K562 (cell line): ENCODE data around the gene LRRC8C. TPM values are rescaled to one million over a fixed set of nuclear protein-coding genes. Genes with fewer than 3 reads are reported as not detected.

Source experiments
- CREB1 ChIP-seq, 2 experiments: sonication (generic) in 1 of 2; formaldehyde crosslinking in 1 of 2; IDR thresholded peaks; 2 replicates each; pipeline versions ENCODE4 v1.6.1 to v1.8.0; 2012 to 2022; ENCODE audit warnings: inconsistent platforms in 1 of 2, mild to moderate bottlenecking in 1 of 2, missing genetic modification reagents in 1 of 2, moderate library complexity in 1 of 2
- FOXA3 ChIP-seq, 2 experiments: fragments of 450-650 bp in 1 of 2; sonication (generic) in 1 of 2; formaldehyde crosslinking; IDR thresholded peaks in 1 of 2; conservative IDR thresholded peaks in 1 of 2; 2 replicates each; pipeline versions ENCODE4 v1.4.0 to v1.8.0; 2020 to 2022; ENCODE audit warnings: mild to moderate bottlenecking in 2 of 2, missing genetic modification reagents in 1 of 2
- IFI16 ChIP-seq: fragments of 250-450 bp; sonication (Bioruptor Pico); IDR thresholded peaks from 2 replicates; pipeline ENCODE4 v2.1.2; 2022; ENCODE audit warnings: mild to moderate bottlenecking, inconsistent platforms
- KDM2B ChIP-seq: fragments of 250-450 bp; sonication (Bioruptor Pico); IDR thresholded peaks from 2 replicates; pipeline ENCODE4 v1.8.0; 2021; ENCODE audit warnings: mild to moderate bottlenecking, moderate library complexity
- PRPF4 ChIP-seq: fragments of 200-400 bp; formaldehyde crosslinking; IDR thresholded peaks from one replicate; pipeline ENCODE4 v1.6.1; 2017; ENCODE audit warnings: low read length, low read depth, mild to moderate bottlenecking; ENCODE audit not compliant: insufficient read depth, poor library complexity, severe bottlenecking
- RB1 ChIP-seq: fragments of 450-650 bp; IDR thresholded peaks from 2 replicates; pipeline ENCODE4 v1.6.1; 2017; ENCODE audit warnings: low read depth, mild to moderate bottlenecking
- STAG1 ChIP-seq: sonication (generic); formaldehyde crosslinking; IDR thresholded peaks from 2 replicates; pipeline ENCODE4 v1.5.0; 2020; ENCODE audit warnings: missing genetic modification reagents, borderline replicate concordance
- TAF15 ChIP-seq: fragments of 200-400 bp; formaldehyde crosslinking; IDR thresholded peaks from 2 replicates; pipeline ENCODE4 v1.6.1; 2017; ENCODE audit warnings: mild to moderate bottlenecking, low read depth, low read length, moderate library complexity
- ZNF282 ChIP-seq: sonication (generic); formaldehyde crosslinking; IDR thresholded peaks from 2 replicates; pipeline ENCODE4 v1.8.1; 2023; ENCODE audit warnings: missing genetic modification reagents
- polyA plus RNA-seq, 8 experiments: library from polyadenylated mRNA; depleted of rRNA in 4 of 8; stranded (reverse) in 5 of 8; unstranded in 3 of 8; fragments of >200 nt; fragmentation: Nextera tagmentation in 2 of 8; fragmentation: Illumina TruSeq in 1 of 8; extraction: Ambion mirVana in 2 of 8; extraction: Trizol in 1 of 8; gene quantifications; 2 replicates each; pipeline versions ENCODE4 v1.2.1 to v1.2.3, GENCODE V29; 2011 to 2014; ENCODE audit warnings: inconsistent platforms in 1 of 8, missing spikeins in 1 of 8
- total RNA-seq, 7 experiments: library from RNA; depleted of rRNA in 6 of 7; stranded (reverse); fragments of >200 nt in 6 of 7; fragmentation: Illumina TruSeq in 2 of 7; extraction: Trizol in 2 of 7; gene quantifications; 2 replicates each; pipeline versions ENCODE4 v1.2.1 to v1.2.3, GENCODE V29; 2011 to 2021; ENCODE audit warnings: low replicate concordance in 1 of 7
- TF ChIP-seq, protein P1 (sequence below): sonication (generic); formaldehyde crosslinking; IDR thresholded peaks from 2 replicates; pipeline ENCODE4 v1.8.0; 2023; ENCODE audit warnings: missing genetic modification reagents, mild to moderate bottlenecking, borderline replicate concordance
- TF ChIP-seq, protein P2 (sequence below): IDR thresholded peaks from 2 replicates; pipeline ENCODE4 v1.6.1; 2011; ENCODE audit not compliant: insufficient read length; ENCODE audit errors: extremely low read depth
- TF ChIP-seq, protein P3 (sequence below): fragments of 200-800 bp; sonication (Bioruptor generic); IDR thresholded peaks from 2 replicates; pipeline ENCODE4 v1.6.1; 2017; ENCODE audit warnings: missing genetic modification characterization, missing compliant biosample characterization
- TF ChIP-seq, protein P4 (sequence below), 3 experiments: fragments of 200-800 bp in 1 of 3; fragments of 250-450 bp in 1 of 3; fragments of 450-650 bp in 1 of 3; sonication (Bioruptor Pico) in 1 of 3; sonication (Bioruptor generic) in 1 of 3; formaldehyde crosslinking in 1 of 3; IDR thresholded peaks; 2 replicates each; pipeline versions ENCODE4 v1.6.1 to v1.8.0; 2016 to 2022; ENCODE audit warnings: mild to moderate bottlenecking in 2 of 3, missing genetic modification characterization in 2 of 3, missing compliant biosample characterization in 1 of 3, moderate library complexity in 1 of 3
- TF ChIP-seq, protein P5 (sequence below): sonication (generic); formaldehyde crosslinking; IDR thresholded peaks from 2 replicates; pipeline ENCODE4 v1.8.0; 2022; ENCODE audit warnings: mild to moderate bottlenecking, missing genetic modification reagents

LRRC8C gene
- total and polyA plus RNA-seq, 9 of the 15 experiments (the other 6 are each of a cell fraction or from before 2014, with no cell fraction given), result 1.00 to 12.5 (median 4.5) TPM

DNA sequence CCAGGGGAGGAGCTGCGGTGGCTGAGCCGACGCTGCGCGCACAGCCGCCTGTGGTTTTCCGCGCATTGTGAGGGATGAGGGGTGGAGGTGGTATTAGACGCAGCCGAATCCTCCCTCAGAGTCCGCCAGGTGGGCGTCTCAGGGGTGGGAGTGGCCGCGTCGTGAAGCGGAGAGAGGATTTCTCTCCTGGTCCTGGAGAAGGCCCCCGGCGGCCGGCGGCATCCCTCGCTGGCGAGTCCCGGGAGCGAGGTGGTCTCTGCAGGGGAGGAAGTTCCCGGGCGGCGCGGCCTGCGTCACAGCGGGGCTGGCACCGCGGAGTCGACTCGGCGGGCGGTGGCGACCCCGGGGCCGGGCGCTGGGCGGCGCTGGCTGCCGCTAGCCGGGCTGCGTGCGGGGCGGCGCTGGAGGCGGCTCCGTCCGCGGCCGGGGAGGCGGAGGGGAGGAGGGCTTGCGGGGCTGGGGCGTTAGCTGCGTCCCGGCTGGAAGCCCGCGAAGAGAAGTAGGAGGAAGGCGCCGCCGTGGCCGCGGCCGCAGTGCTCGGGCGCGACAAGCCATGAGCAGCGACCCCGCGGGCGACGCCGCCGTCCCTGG is at the start of gene LRRC8C (continued):
- TF ChIP-seq, protein P1, sequence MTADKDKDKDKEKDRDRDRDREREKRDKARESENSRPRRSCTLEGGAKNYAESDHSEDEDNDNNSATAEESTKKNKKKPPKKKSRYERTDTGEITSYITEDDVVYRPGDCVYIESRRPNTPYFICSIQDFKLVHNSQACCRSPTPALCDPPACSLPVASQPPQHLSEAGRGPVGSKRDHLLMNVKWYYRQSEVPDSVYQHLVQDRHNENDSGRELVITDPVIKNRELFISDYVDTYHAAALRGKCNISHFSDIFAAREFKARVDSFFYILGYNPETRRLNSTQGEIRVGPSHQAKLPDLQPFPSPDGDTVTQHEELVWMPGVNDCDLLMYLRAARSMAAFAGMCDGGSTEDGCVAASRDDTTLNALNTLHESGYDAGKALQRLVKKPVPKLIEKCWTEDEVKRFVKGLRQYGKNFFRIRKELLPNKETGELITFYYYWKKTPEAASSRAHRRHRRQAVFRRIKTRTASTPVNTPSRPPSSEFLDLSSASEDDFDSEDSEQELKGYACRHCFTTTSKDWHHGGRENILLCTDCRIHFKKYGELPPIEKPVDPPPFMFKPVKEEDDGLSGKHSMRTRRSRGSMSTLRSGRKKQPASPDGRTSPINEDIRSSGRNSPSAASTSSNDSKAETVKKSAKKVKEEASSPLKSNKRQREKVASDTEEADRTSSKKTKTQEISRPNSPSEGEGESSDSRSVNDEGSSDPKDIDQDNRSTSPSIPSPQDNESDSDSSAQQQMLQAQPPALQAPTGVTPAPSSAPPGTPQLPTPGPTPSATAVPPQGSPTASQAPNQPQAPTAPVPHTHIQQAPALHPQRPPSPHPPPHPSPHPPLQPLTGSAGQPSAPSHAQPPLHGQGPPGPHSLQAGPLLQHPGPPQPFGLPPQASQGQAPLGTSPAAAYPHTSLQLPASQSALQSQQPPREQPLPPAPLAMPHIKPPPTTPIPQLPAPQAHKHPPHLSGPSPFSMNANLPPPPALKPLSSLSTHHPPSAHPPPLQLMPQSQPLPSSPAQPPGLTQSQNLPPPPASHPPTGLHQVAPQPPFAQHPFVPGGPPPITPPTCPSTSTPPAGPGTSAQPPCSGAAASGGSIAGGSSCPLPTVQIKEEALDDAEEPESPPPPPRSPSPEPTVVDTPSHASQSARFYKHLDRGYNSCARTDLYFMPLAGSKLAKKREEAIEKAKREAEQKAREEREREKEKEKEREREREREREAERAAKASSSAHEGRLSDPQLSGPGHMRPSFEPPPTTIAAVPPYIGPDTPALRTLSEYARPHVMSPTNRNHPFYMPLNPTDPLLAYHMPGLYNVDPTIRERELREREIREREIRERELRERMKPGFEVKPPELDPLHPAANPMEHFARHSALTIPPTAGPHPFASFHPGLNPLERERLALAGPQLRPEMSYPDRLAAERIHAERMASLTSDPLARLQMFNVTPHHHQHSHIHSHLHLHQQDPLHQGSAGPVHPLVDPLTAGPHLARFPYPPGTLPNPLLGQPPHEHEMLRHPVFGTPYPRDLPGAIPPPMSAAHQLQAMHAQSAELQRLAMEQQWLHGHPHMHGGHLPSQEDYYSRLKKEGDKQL (CRISPR knock-in tag), result no peak
- peak; percentile 63; the same call in 1 of the 2 replicates for TF ChIP-seq CREB1 (IDR thresholded peaks at IDR 0.05)
- no peak for TF ChIP-seq CREB1 (CRISPR knock-in tag; IDR thresholded peaks at IDR 0.05)
- no peak for TF ChIP-seq TAF15
- TF ChIP-seq KDM2B (CRISPR knock-in tag), result no peak
- no peak for TF ChIP-seq FOXA3 (CRISPR knock-in tag; conservative IDR thresholded peaks at IDR 0.05 in 1 of 2, IDR thresholded peaks at IDR 0.05 in 1 of 2)
- TF ChIP-seq, protein P2, sequence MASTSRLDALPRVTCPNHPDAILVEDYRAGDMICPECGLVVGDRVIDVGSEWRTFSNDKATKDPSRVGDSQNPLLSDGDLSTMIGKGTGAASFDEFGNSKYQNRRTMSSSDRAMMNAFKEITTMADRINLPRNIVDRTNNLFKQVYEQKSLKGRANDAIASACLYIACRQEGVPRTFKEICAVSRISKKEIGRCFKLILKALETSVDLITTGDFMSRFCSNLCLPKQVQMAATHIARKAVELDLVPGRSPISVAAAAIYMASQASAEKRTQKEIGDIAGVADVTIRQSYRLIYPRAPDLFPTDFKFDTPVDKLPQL, result no peak
- TF ChIP-seq IFI16 (CRISPR knock-in tag), result no peak
- TF ChIP-seq RB1, result peak; percentile 86
- TF ChIP-seq ZNF282, result no peak
- TF ChIP-seq, protein P3, sequence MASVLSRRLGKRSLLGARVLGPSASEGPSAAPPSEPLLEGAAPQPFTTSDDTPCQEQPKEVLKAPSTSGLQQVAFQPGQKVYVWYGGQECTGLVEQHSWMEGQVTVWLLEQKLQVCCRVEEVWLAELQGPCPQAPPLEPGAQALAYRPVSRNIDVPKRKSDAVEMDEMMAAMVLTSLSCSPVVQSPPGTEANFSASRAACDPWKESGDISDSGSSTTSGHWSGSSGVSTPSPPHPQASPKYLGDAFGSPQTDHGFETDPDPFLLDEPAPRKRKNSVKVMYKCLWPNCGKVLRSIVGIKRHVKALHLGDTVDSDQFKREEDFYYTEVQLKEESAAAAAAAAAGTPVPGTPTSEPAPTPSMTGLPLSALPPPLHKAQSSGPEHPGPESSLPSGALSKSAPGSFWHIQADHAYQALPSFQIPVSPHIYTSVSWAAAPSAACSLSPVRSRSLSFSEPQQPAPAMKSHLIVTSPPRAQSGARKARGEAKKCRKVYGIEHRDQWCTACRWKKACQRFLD (CRISPR knock-in tag), result no peak
- TF ChIP-seq STAG1 (CRISPR knock-in tag), result no peak; the same call in 1 of the 2 replicates
- TF ChIP-seq, protein P4, sequence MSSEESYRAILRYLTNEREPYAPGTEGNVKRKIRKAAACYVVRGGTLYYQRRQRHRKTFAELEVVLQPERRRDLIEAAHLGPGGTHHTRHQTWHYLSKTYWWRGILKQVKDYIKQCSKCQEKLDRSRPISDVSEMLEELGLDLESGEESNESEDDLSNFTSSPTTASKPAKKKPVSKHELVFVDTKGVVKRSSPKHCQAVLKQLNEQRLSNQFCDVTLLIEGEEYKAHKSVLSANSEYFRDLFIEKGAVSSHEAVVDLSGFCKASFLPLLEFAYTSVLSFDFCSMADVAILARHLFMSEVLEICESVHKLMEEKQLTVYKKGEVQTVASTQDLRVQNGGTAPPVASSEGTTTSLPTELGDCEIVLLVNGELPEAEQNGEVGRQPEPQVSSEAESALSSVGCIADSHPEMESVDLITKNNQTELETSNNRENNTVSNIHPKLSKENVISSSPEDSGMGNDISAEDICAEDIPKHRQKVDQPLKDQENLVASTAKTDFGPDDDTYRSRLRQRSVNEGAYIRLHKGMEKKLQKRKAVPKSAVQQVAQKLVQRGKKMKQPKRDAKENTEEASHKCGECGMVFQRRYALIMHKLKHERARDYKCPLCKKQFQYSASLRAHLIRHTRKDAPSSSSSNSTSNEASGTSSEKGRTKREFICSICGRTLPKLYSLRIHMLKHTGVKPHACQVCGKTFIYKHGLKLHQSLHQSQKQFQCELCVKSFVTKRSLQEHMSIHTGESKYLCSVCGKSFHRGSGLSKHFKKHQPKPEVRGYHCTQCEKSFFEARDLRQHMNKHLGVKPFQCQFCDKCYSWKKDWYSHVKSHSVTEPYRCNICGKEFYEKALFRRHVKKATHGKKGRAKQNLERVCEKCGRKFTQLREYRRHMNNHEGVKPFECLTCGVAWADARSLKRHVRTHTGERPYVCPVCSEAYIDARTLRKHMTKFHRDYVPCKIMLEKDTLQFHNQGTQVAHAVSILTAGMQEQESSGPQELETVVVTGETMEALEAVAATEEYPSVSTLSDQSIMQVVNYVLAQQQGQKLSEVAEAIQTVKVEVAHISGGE (CRISPR knock-in tag; IDR thresholded peaks at IDR 0.05), result 0 out of 6 replicates have a peak, but pooled peaks of 1 of the 3 experiments have one; percentile 33
- TF ChIP-seq PRPF4, result no peak
- TF ChIP-seq, protein P5, sequence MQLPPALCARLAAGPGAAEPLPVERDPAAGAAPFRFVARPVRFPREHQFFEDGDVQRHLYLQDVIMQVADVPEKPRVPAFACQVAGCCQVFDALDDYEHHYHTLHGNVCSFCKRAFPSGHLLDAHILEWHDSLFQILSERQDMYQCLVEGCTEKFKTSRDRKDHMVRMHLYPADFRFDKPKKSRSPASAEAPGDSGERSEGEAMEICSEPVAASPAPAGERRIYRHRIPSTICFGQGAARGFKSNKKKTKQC (CRISPR knock-in tag), result no peak
